H1 (cell line): ENCODE measurements around the gene MBLAC1. TPM values are rescaled to one million over a fixed set of nuclear protein-coding genes. Genes with fewer than 3 reads are reported as not detected.

Source experiments
- BACH1 ChIP-seq: IDR thresholded peaks from 2 replicates; pipeline ENCODE4 v1.6.1; 2012; ENCODE audit warnings: low read length, improper control_type of control experiment
- CHD1 ChIP-seq: IDR thresholded peaks from 2 replicates; pipeline ENCODE4 v1.6.1; 2012; ENCODE audit warnings: low read depth, low read length, improper control_type of control experiment
- CHD2 ChIP-seq: IDR thresholded peaks from 2 replicates; pipeline ENCODE4 v1.6.1; 2012; ENCODE audit warnings: low read length, improper control_type of control experiment
- GABPA ChIP-seq: IDR thresholded peaks from 2 replicates; pipeline ENCODE4 v1.6.1; 2011; ENCODE audit warnings: mild to moderate bottlenecking, low read length, moderate library complexity, borderline replicate concordance; ENCODE audit not compliant: insufficient read depth
- GTF2F1 ChIP-seq: IDR thresholded peaks from 2 replicates; pipeline ENCODE4 v1.6.1; 2012; ENCODE audit warnings: low read depth, low read length, improper control_type of control experiment, borderline replicate concordance
- HDAC2 ChIP-seq, 2 experiments: fragments of 300-600 bp in 1 of 2; sonication (generic) in 1 of 2; IDR thresholded peaks; 2 replicates each; pipeline ENCODE4 v1.6.1; 2011 to 2012; ENCODE audit warnings: low read depth in 2 of 2, low read length in 2 of 2, mild to moderate bottlenecking in 2 of 2, moderate library complexity in 2 of 2, borderline replicate concordance in 1 of 2, inconsistent platforms in 1 of 2
- KDM5A ChIP-seq: fragments of 200-600 bp; IDR thresholded peaks from 2 replicates; pipeline ENCODE4 v1.7.1; 2012; ENCODE audit warnings: mild to moderate bottlenecking, low read length, inconsistent platforms, mixed read lengths
- NRF1 ChIP-seq: IDR thresholded peaks from 2 replicates; pipeline ENCODE4 v1.6.1; 2011; ENCODE audit warnings: mild to moderate bottlenecking, low read depth, low read length, improper control_type of control experiment
- PHF8 ChIP-seq: fragments of 200-600 bp; sonication (generic); conservative IDR thresholded peaks from 2 replicates; pipeline ENCODE4 v1.7.1; 2012; ENCODE audit warnings: low read depth, mild to moderate bottlenecking, inconsistent platforms, low read length, moderate library complexity
- POLR2A ChIP-seq, 2 experiments: IDR thresholded peaks; 1 replicate in 1 of 2; 2 replicates in 1 of 2; pipeline ENCODE4 v1.6.1; 2011; ENCODE audit warnings: low read depth in 2 of 2, low read length in 2 of 2, mild to moderate bottlenecking in 2 of 2; ENCODE audit errors: control extremely low read depth in 1 of 2
- POLR2AphosphoS5 ChIP-seq: IDR thresholded peaks from 2 replicates; pipeline ENCODE4 v1.6.1; 2011; ENCODE audit warnings: low read depth, low read length
- RNF2 ChIP-seq: fragments of 200-900, 300-1000 bp; sonication (generic); IDR thresholded peaks from 2 replicates; pipeline ENCODE4 v1.7.1; 2016; ENCODE audit warnings: borderline replicate concordance, low read depth, mild to moderate bottlenecking, antibody characterized with exemption, low read length; ENCODE audit not compliant: poor library complexity, severe bottlenecking; ENCODE audit errors: missing control alignments
- SIN3A ChIP-seq, 2 experiments: IDR thresholded peaks in 1 of 2; conservative IDR thresholded peaks in 1 of 2; 2 replicates each; pipeline ENCODE4 v1.6.1; 2011 to 2012; ENCODE audit warnings: low read length in 2 of 2, improper control_type of control experiment in 1 of 2, low read depth in 1 of 2, mild to moderate bottlenecking in 1 of 2
- SRF ChIP-seq: IDR thresholded peaks from 2 replicates; pipeline ENCODE4 v1.6.1; 2011; ENCODE audit warnings: mild to moderate bottlenecking, low read depth, low read length, moderate library complexity
- TEAD4 ChIP-seq: IDR thresholded peaks from 2 replicates; pipeline ENCODE4 v1.6.1; 2012; ENCODE audit warnings: low read depth, low read length, inconsistent platforms, mixed read lengths
- ZNF274 ChIP-seq: IDR thresholded peaks from 2 replicates; pipeline ENCODE4 v1.7.0; 2012; ENCODE audit warnings: low read length, borderline replicate concordance; ENCODE audit errors: extremely low read depth
- polyA plus RNA-seq, 7 experiments: library from polyadenylated mRNA; depleted of rRNA in 3 of 7; stranded (reverse) in 5 of 7; unstranded in 2 of 7; fragments of >200 nt in 5 of 7; fragments of 200-250 nt in 2 of 7; gene quantifications; 1 replicate in 5 of 7; 2 replicates in 1 of 7; 4 replicates in 1 of 7; pipeline versions ENCODE4 v1.2.1 to v1.2.3, GENCODE V29; 2011 to 2013; ENCODE audit warnings: missing spikeins in 2 of 7, mixed read lengths in 2 of 7
- total RNA-seq: library from RNA; stranded (reverse); fragmentation: NEBNext Ultra II Directional; extraction: Animal tissue kit (Norgen Biotek cat#: 25700); gene quantifications from 2 replicates; pipeline ENCODE4 v1.2.1, GENCODE V29; 2021
- TF ChIP-seq, protein P1 (sequence below): IDR thresholded peaks from 2 replicates; pipeline ENCODE4 v1.6.1; 2012; ENCODE audit warnings: inconsistent platforms

Gene MBLAC1
- total and polyA plus RNA-seq, 2 of the 8 experiments (the other 6 are each of a cell fraction or from before 2014, with no cell fraction given), result 1.00 to 1.7 TPM

DNA sequence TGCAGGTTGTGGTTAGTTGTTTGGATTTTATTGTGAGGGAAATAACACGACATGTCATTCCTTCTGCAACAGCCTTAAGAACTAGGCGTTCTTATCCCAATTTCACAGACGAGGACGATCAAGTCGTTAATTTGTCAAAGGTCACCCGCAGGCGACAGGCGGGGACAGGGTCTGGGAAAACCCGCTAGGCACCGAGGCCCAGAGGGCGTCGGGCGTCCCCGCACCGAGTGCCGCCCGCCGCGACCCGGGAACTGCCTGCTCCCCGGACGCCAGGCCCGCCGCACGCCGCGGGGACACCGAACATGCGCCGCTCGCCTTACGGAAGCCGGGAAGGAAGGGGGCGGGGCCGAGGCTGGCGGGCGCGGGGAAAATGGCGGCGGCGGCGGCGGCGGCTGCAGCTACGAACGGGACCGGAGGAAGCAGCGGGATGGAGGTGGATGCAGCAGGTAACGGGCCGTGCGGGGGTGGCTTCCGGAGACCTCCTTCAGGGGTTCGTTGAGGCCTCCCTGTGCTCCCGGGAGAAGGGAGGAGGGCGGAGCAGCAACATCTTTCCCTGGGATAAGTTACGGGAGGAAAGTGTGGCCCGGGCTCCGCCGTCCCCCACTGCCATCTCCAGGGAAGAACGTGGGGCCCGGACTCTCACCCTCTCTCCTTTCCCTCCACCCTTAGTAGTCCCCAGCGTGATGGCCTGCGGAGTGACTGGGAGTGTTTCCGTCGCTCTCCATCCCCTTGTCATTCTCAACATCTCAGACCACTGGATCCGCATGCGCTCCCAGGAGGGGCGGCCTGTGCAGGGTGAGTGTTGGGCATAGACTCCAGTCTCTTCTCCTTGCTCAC, 37.9 kb upstream of the MBLAC1 start, which contains the start of gene COPS6 (continued):
- TF ChIP-seq SIN3A (conservative IDR thresholded peaks at IDR 0.05 in 1 of 2, IDR thresholded peaks at IDR 0.05 in 1 of 2; ENCODE audit: low read depth in 1 of 2, low read length in 2 of 2), result peak in 1 of 2 experiments; percentile 34; a peak in 1 of 4 replicates
- TF ChIP-seq BACH1, result no peak
- no peak for TF ChIP-seq NRF1
- TF ChIP-seq RNF2, result no peak
- peak; percentile 68; the same call in 1 of the 2 replicates for TF ChIP-seq KDM5A
- no peak for TF ChIP-seq CHD1
- TF ChIP-seq CHD2, result no peak
- no peak for TF ChIP-seq GABPA
- TF ChIP-seq ZNF274, result no peak
- no peak for TF ChIP-seq TEAD4
- TF ChIP-seq PHF8, result peak; percentile 79
- TF ChIP-seq SRF, result no peak
- TF ChIP-seq, protein P1, sequence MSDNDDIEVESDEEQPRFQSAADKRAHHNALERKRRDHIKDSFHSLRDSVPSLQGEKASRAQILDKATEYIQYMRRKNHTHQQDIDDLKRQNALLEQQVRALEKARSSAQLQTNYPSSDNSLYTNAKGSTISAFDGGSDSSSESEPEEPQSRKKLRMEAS, result peak; percentile 94
- TF ChIP-seq HDAC2 (IDR thresholded peaks at IDR 0.05; ENCODE audit: borderline replicate concordance in 1 of 2, low read depth in 2 of 2, low read length in 2 of 2), result peak in 1 of 2 experiments; percentile 68; a peak in 1 of 4 replicates
- TF ChIP-seq GTF2F1, result no peak; the same call in 1 of the 2 replicates
- TF ChIP-seq POLR2AphosphoS5, result no peak; the same call in 1 of the 2 replicates
- peak; percentile 54 to 83 for TF ChIP-seq POLR2A (IDR thresholded peaks at IDR 0.05; ENCODE audit: control extremely low read depth in 1 of 2, low read depth in 2 of 2, low read length in 2 of 2)
